Adipose tissue (tissue), 3 donors: ENCODE data around the gene AMELY. TPM values are rescaled to one million over a fixed set of nuclear protein-coding genes. Genes with fewer than 3 reads are reported as not detected.
"Not testable (repeated sequence)": the region's sequence is repeated elsewhere in the genome, so short reads cannot be mapped to it uniquely, and the experiment has no call there.

Experiments
- H3K27ac ChIP-seq: one replicate; pipeline ENCODE4 v1.5.1; 2013; ENCODE audit warnings: low read depth, low read length
- WGBS, 3 donors: extraction: QIAGEN DNeasy Blood & Tissue Kit; methylation state at CpG; one replicate each; pipeline ENCODE4 v1.1.7; 2013; 5-methylcytosine and 5-hydroxymethylcytosine counted together
- polyA plus RNA-seq, 3 donors: library from polyadenylated mRNA; stranded (reverse); fragments of 200-250 nt; gene quantifications; one replicate each; pipeline ENCODE4 v1.2.3, GENCODE V29; 2013
- donor health status: healthy with polysubstance abuse.
- donor health status: Bipolar disorder and iron deficiency.
- donor health status: healthy.

Gene AMELY
- polyA plus RNA-seq = not detected

GRCh38 chrY:6911253-6911881 is at the start of gene AMELY:
Gene AMELY (minus strand): TSS chrY:6911752. CDS start chrY:6872608, 39,144 bp downstream.
- no peak within 1 kb of the TSS for H3K27ac ChIP-seq
- WGBS, 3 donors = 3% methylated on average over 23 to 52 of the region's 52 CpGs; no CpG with 5 or more reads in 1 of the 3 donors

- H3K27ac ChIP-seq = no peak overlapping the region
- WGBS, 3 donors = 66 to 75% methylated on average over 4 of the region's 4 CpGs; no CpG with 5 or more reads in 1 of the 3 donors
These were observed 38.4 kb upstream of the AMELY start for GRCh38 chrY:6949947-6950346.

- H3K27ac ChIP-seq = no peak overlapping the region
- WGBS, 3 donors = 68 to 82% methylated on average over 13 of the region's 13 CpGs; no CpG with 5 or more reads in 1 of the 3 donors
These were observed 36.8 kb upstream of the AMELY start for GRCh38 chrY:6948378-6948777.

- H3K27ac ChIP-seq = no peak overlapping the region
These were observed 36.1 kb upstream of the AMELY start for GRCh38 chrY:6947695-6948094.

GRCh38 chrY:6935497-6935896 is 23.9 kb upstream of the AMELY start:
- WGBS, 3 donors = 76 to 88% methylated on average over 2 of the region's 2 CpGs; no CpG with 5 or more reads in 1 of the 3 donors

GRCh38 chrY:6931779-6932396 is 20.3 kb upstream of the AMELY start:
- H3K27ac ChIP-seq = no peak overlapping the region
- 35 to 76% methylated on average over 4 of the region's 4 CpGs; no CpG with 5 or more reads in 1 of the 3 donors for WGBS, 3 donors

More at GRCh38 chrY:6935497-6935896, 23.9 kb upstream of the AMELY start:
- H3K27ac ChIP-seq = no peak overlapping the region

- H3K27ac ChIP-seq = no peak overlapping the region
- 78 to 80% methylated on average over 1 of the region's 1 CpG; no CpG with 5 or more reads in 1 of the 3 donors for WGBS, 3 donors
These were observed 17.7 kb upstream of the AMELY start for GRCh38 chrY:6929237-6929636.

GRCh38 chrY:6928265-6928664 is 16.7 kb upstream of the AMELY start:
- 72% methylated on average over 4 of the region's 4 CpGs; no CpG with 5 or more reads in 1 of the 3 donors for WGBS, 3 donors

GRCh38 chrY:6921061-6921460 is 9.5 kb upstream of the AMELY start:
- WGBS, 3 donors = 62 to 76% methylated on average over 2 of the region's 2 CpGs; no CpG with 5 or more reads in 1 of the 3 donors
- H3K27ac ChIP-seq = no peak overlapping the region

More at GRCh38 chrY:6928265-6928664, 16.7 kb upstream of the AMELY start:
- no peak overlapping the region for H3K27ac ChIP-seq

GRCh38 chrY:6913362-6913761 is 1.8 kb upstream of the AMELY start:
- H3K27ac ChIP-seq = no peak overlapping the region

GRCh38 chrY:6910372-6911252 is 940 bp downstream of the AMELY start, which contains the start of gene TBL1Y:
Gene TBL1Y (plus strand): TSS chrY:6910697. CDS start chrY:7025085, 114,388 bp downstream.
- H3K27ac ChIP-seq = no peak within 1 kb of the TSS
- WGBS, 3 donors = 0 to 1% methylated on average over 35 to 88 of the region's 91 CpGs; no CpG with 5 or more reads in 1 of the 3 donors

- no peak overlapping the region for H3K27ac ChIP-seq
- WGBS, 3 donors = 0 to 3% methylated on average over 13 to 14 of the region's 14 CpGs; no CpG with 5 or more reads in 1 of the 3 donors
These were observed 1.7 kb downstream of the AMELY start for GRCh38 chrY:6909856-6910255.

- no peak overlapping the region for H3K27ac ChIP-seq
- WGBS, 3 donors = 0 to 2% methylated on average over 14 of the region's 14 CpGs; no CpG with 5 or more reads in 1 of the 3 donors
These were observed 2.4 kb downstream of the AMELY start for GRCh38 chrY:6909118-6909521.

GRCh38 chrY:6908021-6908420 is 3.5 kb downstream of the AMELY start:
- H3K27ac ChIP-seq = not testable (repeated sequence)
- 67 to 70% methylated on average over 6 of the region's 6 CpGs; no CpG with 5 or more reads in 1 of the 3 donors for WGBS, 3 donors

- H3K27ac ChIP-seq = no peak overlapping the region
- WGBS, 3 donors = 87 to 100% methylated on average over 1 of the region's 1 CpG; no CpG with 5 or more reads in 1 of the 3 donors
These were observed 4.0 kb downstream of the AMELY start for GRCh38 chrY:6907591-6907990.

GRCh38 chrY:6902116-6902515 is 9.4 kb downstream of the AMELY start:
- not testable (repeated sequence) for H3K27ac ChIP-seq

- WGBS, 3 donors = 12 to 23% methylated on average over 1 of the region's 1 CpG; no CpG with 5 or more reads in 1 of the 3 donors
- H3K27ac ChIP-seq = no peak overlapping the region
These were observed 16.3 kb downstream of the AMELY start for GRCh38 chrY:6895236-6895635.

GRCh38 chrY:6894496-6894895 is 17.1 kb downstream of the AMELY start:
- H3K27ac ChIP-seq = no peak overlapping the region
- 51 to 60% methylated on average over 3 of the region's 3 CpGs; no CpG with 5 or more reads in 1 of the 3 donors for WGBS, 3 donors

- WGBS, 3 donors = 76 to 80% methylated on average over 2 of the region's 2 CpGs; no CpG with 5 or more reads in 1 of the 3 donors
- no peak overlapping the region for H3K27ac ChIP-seq
These were observed 62.2 kb downstream of the AMELY start for GRCh38 chrY:6849384-6849783.
